GM20431 (cell line): ENCODE measurements around the gene GRK7.
"Not testable (repeated sequence)": the region's sequence is repeated elsewhere in the genome, so short reads cannot be mapped to it uniquely, and the experiment has no call there.

Experiments
- in situ Hi-C: fragments of 300-500 bp; cut with MseI, MboI; formaldehyde crosslinking; loops from one replicate; pipeline ENCODE4 v1.15.0; 2020; ENCODE audit warnings: low sequenced_read_pairs; ENCODE audit not compliant: unreplicated experiment

Gene GRK7

DNA sequence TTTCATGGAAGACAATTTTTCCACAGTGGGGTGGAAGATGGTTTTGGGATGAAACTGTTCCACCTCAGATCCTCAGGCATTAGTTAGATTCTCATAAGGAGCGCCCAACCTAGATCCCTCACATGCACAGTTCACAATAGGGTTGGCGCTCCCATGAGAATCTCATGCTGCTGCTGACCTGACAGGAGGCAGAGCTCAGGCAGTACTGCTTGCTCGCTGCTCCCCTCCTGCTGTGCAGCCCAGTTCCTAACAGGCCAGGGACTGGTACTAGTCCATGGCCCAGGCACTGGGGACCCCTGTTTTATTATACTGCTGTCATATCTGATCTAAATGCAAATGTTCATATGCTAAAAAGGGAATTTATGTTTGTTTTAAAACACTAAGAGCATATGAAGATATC, 9.8 kb upstream of the GRK7 start:
- in situ Hi-C loops: no loop called here

- in situ Hi-C loops: no loop called here
These were observed 9.2 kb upstream of the GRK7 start for GRCh38 chr3:141754032-141754431.

- in situ Hi-C loops: not testable (repeated sequence)
These were observed 656 bp upstream of the GRK7 start for GRCh38 chr3:141762552-141762951.

DNA sequence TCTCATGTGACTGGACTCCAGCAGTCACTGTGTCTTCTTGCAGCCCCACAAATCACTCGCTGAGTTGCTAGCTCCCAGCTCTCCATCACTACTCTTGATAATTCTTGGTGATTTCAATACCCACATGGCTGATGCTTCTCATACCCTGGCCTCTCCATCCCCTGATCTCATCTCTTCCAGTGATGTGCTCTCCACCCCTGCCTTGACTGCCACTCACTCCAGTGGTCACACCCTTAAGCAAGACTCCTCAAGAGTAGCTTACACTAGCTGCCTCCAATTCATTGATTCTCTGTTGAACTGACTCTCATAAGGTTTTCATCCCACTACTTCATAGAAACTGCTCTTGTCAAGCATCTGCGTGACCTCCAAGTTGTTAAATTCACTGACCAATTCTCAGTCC, 837 bp downstream of the GRK7 start:
- in situ Hi-C loops: no loop called here

- in situ Hi-C loops: no loop called here
These were observed 1.3 kb downstream of the GRK7 start for GRCh38 chr3:141764465-141764864.

- in situ Hi-C loops: no loop called here
These were observed 1.8 kb downstream of the GRK7 start for GRCh38 chr3:141764986-141765385.

GRCh38 chr3:141767066-141767465, 3.9 kb downstream of the GRK7 start:
- in situ Hi-C loops: no loop called here

GRCh38 chr3:141769221-141769894, 6.2 kb downstream of the GRK7 start:
- in situ Hi-C loops: no loop called here

- in situ Hi-C loops: no loop called here
These were observed 10.5 kb downstream of the GRK7 start for GRCh38 chr3:141773676-141774075.

- in situ Hi-C loops: no loop called here
These were observed 13.2 kb downstream of the GRK7 start for GRCh38 chr3:141776376-141776775.

- in situ Hi-C loops: no loop called here
These were observed 13.7 kb downstream of the GRK7 start for GRCh38 chr3:141776885-141777284.

DNA sequence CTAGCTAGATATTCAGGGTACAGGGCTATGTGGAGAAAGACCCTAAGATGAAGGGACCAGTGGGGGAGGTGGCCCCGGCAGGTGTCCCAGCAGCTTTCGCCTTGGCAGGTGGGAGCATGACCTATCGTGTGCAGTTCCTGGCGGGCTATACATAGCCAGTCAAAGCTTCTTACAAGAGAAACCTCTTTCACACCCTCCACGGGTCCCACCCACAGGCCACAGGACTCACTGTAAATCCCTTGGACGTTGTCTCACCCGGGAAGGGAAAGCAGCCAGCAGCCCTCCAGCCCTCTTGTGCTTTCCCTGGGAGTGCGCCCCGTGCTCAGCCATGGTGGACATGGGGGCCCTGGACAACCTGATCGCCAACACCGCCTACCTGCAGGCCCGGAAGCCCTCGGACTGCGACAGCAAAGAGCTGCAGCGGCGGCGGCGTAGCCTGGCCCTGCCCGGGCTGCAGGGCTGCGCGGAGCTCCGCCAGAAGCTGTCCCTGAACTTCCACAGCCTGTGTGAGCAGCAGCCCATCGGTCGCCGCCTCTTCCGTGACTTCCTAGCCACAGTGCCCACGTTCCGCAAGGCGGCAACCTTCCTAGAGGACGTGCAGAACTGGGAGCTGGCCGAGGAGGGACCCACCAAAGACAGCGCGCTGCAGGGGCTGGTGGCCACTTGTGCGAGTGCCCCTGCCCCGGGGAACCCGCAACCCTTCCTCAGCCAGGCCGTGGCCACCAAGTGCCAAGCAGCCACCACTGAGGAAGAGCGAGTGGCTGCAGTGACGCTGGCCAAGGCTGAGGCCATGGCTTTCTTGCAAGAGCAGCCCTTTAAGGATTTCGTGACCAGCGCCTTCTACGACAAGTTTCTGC, 15.0 kb downstream of the GRK7 start:
- in situ Hi-C loops: no loop called here

DNA sequence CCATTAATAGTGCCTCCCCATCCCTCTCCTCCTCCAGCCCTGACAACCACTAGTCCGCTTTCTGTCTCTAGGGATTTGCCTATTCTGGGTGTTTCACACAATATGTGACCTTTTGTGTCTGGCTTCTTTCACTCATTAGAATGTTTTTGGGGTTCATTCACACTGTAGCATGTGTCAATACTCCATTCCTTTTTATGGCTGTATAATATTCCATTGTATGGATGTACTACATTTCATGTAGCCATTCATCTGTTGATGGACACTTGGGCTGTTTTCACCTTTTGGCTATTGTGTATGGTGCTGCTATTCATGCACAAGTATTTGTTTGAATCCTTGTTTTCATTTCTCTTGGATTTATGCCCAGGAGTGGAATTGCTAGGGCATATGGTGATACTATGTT, 16.5 kb downstream of the GRK7 start:
- in situ Hi-C loops: no loop called here

DNA sequence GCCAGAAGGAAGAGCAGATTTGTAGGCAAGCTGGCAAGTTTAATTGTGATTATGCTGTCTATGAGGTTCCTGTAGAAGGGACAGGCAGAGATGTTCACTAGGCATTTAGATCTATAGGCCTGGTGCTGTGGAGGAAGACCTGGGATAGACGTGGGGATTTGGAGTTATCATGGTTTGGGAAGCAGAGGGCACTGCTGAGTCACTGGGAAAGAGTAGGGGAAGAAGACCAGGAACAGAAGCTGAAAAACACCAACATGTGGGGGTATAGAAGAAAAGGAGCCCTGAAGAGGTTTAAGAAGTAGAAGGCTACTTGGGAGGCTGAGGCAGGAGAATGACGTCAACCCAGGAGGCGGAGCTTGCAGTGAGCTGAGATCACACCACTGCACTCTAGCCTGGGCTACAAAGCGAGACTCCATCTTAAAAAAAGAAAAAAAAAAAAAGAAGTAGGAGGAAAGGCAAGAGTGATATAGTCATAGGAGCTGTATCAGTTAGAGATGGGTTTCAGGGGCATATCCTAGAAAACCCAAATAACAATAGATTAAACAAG, 19.3 kb downstream of the GRK7 start:
- in situ Hi-C loops: no loop called here

DNA sequence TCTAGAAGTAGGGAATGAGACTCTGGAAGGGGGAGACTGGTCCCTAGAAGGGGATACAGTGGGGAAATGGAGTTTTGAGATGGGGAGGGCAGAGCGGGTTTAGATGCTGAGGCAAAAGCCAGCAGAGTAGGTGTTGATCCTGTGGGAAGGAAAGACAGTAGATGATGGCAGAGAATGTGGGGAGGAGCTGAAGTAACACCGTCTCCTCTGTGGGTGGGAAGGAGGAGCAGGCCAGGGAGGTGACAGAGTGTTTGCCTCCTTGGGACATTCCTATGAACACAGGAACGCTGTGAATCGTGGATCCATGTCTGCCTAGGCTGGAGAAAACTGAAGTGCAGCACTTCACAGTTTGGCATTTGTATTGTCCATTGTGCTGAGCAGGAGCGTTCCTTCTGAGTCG, 20.4 kb downstream of the GRK7 start:
- in situ Hi-C loops: no loop called here

GRCh38 chr3:141784096-141784495, 20.9 kb downstream of the GRK7 start:
- in situ Hi-C loops: no loop called here

- in situ Hi-C loops: no loop called here
These were observed 21.3 kb downstream of the GRK7 start for GRCh38 chr3:141784531-141784930.

GRCh38 chr3:141788149-141788548, 24.9 kb downstream of the GRK7 start:
- in situ Hi-C loops: no loop called here

- in situ Hi-C loops: not testable (repeated sequence)
These were observed 25.5 kb downstream of the GRK7 start for GRCh38 chr3:141788750-141789149.

- in situ Hi-C loops: no loop called here
These were observed 26.1 kb downstream of the GRK7 start for GRCh38 chr3:141789281-141789680.

DNA sequence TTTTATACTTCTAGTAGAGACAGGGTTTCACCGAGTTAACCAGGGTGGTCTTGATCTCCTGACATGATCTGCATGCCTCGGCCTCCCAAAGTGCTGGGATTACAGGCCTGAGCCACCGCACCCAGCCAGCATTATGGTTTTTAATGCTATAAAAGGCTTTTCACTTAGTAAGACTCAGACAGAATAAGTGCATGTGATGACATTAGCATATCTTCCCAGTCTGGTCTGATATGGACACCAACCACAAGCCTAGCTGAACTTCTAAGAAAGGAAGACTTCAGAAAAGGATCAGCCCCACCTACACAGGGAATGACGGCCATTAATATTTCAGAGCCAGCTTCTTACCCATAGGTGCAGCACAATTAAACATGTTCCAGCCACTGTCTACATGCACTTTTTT, 27.0 kb downstream of the GRK7 start:
- in situ Hi-C loops: no loop called here
